DMS53 treated with DMSO at 0.1 percent for 48 hours (cell line): ENCODE results near the gene CT45A5.
"Not testable (repeated sequence)": the region's sequence is repeated elsewhere in the genome, so short reads cannot be mapped to it uniquely, and the experiment has no call there.

ENCODE experiments used
- DNase-seq: peaks from one replicate; lab custom pipeline; 2025; ENCODE audit not compliant: unreplicated experiment; lab: John Stamatoyannopoulos, UW

Gene CT45A5

GRCh38 chrX:135785403-135785802, at the start of gene CT45A5:
Gene CT45A5, minus strand, starts transcription at chrX:135785503. Its CDS starts 3,774 bp downstream, at chrX:135781729.
- DNase-seq, result not testable (repeated sequence)

GRCh38 chrX:135819912-135820311, 34.6 kb upstream of the CT45A5 start, which contains the start of gene CT45A2:
Gene CT45A2, minus strand, starts transcription at chrX:135820012. Its CDS starts 3,747 bp downstream, at chrX:135816265.
- not testable (repeated sequence) for DNase-seq

GRCh38 chrX:135802687-135803086, 17.4 kb upstream of the CT45A5 start, which contains the start of gene CT45A6:
Gene CT45A6, minus strand, starts transcription at chrX:135802787. Its CDS starts 3,794 bp downstream, at chrX:135798993.
- not testable (repeated sequence) for DNase-seq

- DNase-seq, result not testable (repeated sequence)
Observed at GRCh38 chrX:135768091-135768490, 17.2 kb downstream of the CT45A5 start, which contains the start of gene CT45A3. Gene CT45A3, minus strand, starts transcription at chrX:135768191. Its CDS starts 3,747 bp downstream, at chrX:135764444.

- DNase-seq, result not testable (repeated sequence)
Observed at GRCh38 chrX:135744739-135745138, 40.6 kb downstream of the CT45A5 start.

GRCh38 chrX:135741192-135741715, 44.0 kb downstream of the CT45A5 start:
- DNase-seq, result no peak

- DNase-seq, result no peak
Observed at GRCh38 chrX:135740681-135741149, 44.6 kb downstream of the CT45A5 start.

- no peak for DNase-seq
Observed at GRCh38 chrX:135737366-135738071, 47.8 kb downstream of the CT45A5 start.

- not testable (repeated sequence) for DNase-seq
Observed at GRCh38 chrX:135734666-135735065, 50.6 kb downstream of the CT45A5 start.
